HuH-7.5 (cell line): Measurements from ENCODE around the gene CAP2.
"Not testable (repeated sequence)": the region's sequence is repeated elsewhere in the genome, so short reads cannot be mapped to it uniquely, and the experiment has no call there.

Experiments
- DNase-seq: peaks from one replicate; pipeline ENCODE4 v3.0.0; 2011; ENCODE audit warnings: low spot score

The CAP2 gene

DNA sequence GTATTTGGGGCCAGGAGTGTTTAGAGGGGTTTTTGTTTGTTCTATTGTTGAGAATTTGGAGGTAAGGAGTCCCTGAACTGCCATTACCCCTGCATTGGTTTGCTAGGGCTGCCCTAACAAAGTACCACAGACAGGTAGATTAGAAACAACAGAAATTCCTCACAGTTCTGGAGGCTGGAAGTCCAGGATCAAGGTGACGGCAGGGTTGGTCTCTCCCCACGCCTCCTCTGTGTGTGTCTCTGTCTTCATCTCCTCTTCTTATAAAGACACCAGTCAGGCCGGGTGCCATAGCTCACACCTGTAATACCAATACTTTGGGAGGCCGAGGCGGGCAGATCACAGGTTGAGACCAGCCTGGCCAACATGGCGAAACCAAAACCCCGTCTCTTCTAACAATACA lies 109.7 kb downstream of the CAP2 start:
- no peak for DNase-seq

DNA sequence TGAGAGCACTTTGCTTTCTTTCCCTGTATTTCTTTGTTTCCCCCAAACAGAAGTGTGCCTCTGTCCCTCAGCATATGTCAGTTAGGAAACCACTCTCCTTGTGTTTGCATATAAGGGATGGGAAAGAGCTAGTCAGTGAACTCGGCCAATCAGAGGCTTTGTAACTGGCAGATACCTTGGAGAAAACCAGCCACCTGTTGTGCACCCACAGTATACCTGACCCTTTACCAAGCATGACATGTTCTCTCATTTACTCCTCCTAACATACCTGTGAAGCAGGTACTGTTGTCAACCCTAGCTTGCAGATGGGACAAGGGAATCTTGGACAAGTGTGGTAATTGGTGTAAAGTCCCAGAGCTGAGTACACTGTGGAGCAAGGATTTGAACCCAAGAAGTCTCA lies 110.6 kb downstream of the CAP2 start:
- DNase-seq = no peak

DNA sequence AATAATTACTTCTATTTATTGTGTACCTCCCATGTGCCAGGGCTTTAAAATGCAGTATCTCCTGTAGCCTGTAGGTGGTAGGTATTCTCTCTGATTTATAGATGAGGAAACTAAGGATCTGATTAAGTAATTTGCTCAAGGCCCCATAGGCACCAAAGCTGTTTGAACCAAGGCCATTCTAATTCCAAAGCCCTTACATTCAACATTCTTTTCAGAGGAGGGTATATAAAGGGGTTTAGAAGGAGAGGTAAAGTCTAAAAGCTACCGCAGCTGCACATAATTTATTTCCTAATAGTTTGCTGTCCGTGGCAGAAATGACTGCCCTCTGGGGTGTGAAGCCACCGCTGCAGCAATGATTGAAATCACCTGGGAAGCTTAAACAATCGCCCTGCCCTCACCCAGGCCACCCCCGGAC lies 111.7 kb downstream of the CAP2 start:
- no peak for DNase-seq

DNA sequence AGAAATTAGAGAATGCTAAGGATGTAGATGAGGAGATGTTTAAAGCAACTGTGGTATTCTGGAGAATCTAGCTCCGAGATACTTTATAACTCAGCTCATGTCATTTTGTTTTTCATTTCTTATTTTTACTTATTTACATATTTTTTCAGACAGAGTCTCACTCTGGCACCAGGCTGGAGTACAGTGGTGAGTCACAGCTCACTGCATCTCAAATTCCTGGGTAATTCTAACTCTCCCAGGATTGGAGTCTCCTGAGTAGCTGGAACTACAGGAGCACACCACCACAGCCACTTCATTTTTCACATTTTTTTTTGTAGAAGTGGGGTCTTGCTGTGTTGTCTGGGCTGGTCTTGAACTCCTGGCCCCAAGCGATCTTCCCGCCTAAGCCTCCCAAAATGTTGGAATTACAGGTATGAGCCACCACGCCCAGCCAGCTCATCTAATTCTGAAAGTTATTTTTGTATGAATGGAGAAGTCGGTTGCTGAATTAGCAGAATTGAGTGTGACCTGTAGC lies 112.4 kb downstream of the CAP2 start:
- DNase-seq = no peak

- no peak for DNase-seq
These were observed 113.1 kb downstream of the CAP2 start for GRCh38 chr6:17506531-17506930.

DNA sequence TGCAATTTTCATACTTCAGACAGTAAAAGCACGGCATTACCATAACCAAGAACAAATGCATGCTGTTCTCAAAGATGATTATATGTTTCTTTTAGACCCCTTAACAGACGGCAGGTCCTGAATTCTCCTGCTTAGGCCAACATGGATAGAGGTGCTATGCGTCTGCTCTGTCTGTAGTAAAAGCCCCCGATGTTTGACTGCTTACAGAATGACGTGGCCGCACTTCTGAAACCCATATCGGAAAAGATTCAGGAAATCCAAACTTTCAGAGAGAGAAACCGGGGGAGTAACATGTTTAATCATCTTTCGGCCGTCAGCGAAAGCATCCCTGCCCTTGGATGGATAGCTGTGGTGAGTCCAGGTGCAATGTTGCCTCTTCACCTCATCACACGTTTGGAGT lies 113.6 kb downstream of the CAP2 start:
- DNase-seq = no peak

DNA sequence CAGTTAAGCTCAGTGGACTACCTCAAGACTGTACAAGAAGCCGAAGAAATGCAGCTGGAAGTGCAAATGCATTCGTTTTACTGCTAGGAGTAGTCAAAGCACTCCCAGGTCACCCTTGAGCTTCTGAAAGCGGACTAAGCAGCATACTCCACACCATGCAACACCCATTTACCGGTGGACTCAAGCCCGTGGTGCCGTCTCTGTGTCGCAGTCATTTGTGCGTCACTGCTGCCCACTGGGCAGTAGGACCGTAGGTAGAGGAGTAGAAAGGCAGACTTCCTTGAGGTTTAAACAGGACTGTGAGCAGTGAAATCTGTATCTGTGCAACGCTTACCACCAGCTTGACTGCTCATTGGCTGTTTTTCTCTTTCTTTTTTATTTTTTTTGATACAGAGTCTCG lies 117.7 kb downstream of the CAP2 start:
- DNase-seq = no peak

DNA sequence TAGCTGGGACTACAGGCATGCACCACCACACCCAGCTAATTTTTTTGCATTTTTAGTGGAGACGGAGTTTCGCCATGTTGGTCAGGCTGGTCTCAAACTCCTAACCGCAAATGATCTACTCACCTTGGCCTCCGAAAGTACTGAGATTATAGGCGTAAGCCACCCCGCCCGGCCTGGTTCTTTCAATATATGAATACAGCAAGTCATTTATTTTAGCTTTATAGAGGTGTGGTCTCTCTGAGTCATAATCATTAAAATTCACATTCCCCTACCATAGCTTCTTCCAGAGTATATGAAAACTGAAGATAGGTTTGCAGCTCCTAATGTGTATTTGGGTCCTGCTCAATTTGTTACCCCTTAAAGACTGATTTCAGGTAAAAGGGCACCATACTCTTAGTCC lies 118.2 kb downstream of the CAP2 start:
- no peak for DNase-seq

DNA sequence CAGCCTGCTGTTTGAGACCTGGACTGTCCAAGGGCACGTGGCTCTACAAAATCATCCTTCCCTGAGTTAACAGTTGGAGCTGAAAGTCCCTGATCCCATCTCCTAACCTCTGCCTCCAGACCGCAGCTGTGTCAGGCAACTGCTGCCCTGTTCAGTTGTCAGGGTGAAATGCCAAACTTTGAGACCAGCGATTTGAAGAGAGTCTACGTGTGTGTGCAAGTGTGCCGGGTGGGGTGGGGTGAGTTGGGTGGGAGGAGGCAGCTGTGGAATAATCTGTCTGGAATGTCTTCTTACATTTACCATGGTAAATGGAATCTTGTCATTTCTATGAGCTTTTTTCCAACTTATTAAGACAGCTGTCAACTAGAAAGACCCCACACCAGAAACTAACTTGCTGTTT lies 125.7 kb downstream of the CAP2 start:
- DNase-seq = no peak

- no peak for DNase-seq
These were observed 132.2 kb downstream of the CAP2 start for GRCh38 chr6:17525637-17526036.

- DNase-seq = no peak
These were observed 133.7 kb downstream of the CAP2 start for GRCh38 chr6:17527076-17527475.

DNA sequence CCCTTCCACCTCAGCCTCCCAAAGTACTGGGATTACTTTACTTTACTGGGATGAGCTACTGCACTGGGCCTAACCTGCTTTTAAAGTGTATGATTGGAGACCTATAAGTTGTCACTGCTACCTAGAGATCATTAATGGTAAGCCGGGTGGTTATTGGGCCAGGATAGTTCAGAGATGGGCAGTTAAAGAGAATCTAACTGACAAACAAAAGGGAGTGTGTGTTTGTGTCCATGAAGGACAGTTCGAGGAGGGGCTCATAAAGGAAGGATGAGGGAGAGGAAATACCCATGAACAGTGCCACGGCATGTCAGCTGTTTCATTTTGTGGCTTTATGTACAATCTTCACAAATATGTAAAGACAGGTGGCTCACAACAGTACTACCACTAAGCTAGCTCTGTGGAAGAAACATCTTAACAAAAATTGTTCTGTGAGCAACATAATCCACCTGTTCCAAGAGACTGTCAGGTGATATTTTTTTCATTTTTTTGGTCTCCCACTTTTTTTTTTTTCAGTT lies 137.0 kb downstream of the CAP2 start:
- no peak for DNase-seq

- DNase-seq = no peak
These were observed 143.2 kb downstream of the CAP2 start for GRCh38 chr6:17536586-17536985.

- DNase-seq = no peak
These were observed 148.8 kb downstream of the CAP2 start for GRCh38 chr6:17542243-17542642.

DNA sequence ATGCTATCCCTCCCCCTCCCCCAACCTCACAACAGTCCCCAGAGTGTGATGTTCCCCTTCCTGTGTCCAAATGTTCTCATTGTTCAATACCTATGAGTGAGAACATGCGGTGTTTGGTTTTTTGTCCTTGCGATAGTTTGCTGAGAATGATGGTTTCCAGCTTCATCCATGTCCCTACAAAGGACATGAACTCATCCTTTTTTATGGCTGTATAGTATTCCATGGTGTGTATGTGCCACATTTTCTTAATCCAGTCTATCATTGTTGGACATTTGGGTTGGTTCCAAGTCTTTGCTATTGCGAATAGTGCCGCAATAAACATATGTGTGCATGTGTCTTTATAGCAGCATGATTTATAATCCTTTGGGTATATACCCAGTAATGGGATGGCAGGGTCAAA lies 152.3 kb downstream of the CAP2 start:
- not testable (repeated sequence) for DNase-seq

GRCh38 chr6:17551383-17551958 lies 158.1 kb downstream of the CAP2 start:
- no peak for DNase-seq

DNA sequence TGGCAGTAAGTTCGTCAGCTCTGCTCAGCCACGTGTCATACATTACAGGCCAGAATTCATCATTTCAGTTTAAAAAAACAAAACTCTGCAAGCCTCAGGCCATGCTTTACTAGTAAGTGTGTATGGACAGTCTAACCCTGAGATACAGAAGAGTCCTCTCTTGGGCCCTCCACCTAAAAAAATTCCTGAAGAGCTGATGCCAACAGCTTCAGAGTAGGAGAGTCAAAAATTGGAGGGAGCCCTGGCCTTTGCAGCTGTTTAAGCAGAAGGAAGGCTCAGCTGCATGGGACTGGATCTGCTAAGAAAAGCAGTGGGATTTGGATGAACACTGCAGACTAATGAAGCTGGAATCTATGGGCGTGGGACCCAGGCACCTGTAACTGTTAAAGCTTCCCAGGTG lies 159.5 kb downstream of the CAP2 start:
- DNase-seq = no peak

DNA sequence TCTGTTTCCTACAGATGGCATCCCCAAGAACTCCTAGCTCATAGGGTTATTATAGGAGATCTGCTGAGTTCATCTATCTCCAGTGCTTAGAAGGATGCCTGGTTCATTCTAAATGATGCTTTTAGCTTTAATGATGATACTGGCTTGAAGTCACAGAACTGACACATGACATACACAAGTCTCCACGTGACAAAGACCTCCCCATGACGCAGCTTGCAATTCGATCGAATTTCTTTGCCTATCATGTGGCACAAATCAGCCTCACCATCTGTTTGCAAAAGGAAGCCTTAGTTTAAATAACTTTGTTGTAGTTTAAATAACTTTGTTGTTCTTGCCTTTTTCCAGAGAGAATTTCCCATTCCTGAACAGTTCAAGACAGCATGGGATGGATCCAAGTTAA lies 162.6 kb downstream of the CAP2 start:
- DNase-seq = no peak

- DNase-seq = no peak
These were observed 169.2 kb downstream of the CAP2 start for GRCh38 chr6:17562636-17563035.

GRCh38 chr6:17565399-17565798 lies 172.0 kb downstream of the CAP2 start:
- no peak for DNase-seq

DNA sequence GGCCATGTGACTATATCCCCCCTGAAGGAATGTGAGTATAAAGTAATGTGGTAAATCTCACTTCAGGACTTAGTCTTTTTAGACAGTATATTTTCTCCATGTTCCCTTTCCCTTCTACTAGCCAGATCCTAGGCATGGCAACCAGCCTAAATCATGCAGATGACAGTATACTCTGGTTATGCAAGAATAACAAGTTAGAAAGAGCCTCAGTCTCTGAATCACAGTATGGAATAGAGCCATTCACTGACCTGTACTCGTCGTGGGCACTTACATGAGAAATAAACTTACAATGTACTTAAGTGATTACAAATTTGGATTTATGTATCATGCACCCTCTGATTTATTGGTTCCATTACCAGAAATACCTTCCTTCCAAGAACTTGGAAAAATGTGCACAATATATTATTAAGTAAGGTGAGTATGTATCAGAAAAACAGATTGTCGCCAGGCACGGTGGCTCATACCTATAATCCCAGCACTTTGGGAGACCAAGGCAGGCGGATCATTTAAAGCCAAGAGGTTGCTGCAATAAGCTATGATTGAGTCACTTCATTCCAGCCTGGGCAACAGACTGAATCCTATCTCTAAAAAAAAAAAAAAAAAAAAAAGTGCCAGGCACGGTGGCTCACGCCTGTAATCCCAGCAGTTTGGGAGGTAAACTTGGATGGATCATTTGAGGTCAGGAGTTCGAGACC lies 181.6 kb downstream of the CAP2 start:
- no peak for DNase-seq

DNA sequence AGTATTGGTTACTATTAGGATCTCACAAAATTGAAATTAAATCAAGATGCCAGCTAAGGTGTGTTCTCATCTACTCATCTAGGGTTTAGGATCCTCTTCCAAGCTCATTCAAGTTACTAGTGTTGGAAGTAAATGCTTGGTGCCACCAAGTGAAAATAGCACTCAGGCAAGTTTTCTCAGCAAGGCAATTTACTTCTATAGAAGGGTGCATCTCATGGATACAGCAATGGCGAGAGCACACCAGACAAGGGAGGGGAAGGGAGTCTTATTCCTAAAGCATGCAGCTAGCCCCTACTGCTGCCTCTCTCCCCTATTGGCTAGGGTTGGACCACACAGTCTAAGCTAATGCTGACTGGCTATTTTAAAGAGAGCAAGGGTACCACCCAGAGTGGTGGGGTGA lies 183.7 kb downstream of the CAP2 start:
- DNase-seq = no peak

- DNase-seq = no peak
These were observed 187.2 kb downstream of the CAP2 start for GRCh38 chr6:17580518-17581048.

- DNase-seq = not testable (repeated sequence)
These were observed 187.9 kb downstream of the CAP2 start for GRCh38 chr6:17581282-17581681.
